Upper lobe of right lung (tissue), 1 donor: ENCODE results near the gene ENTPD5. TPM values are rescaled to one million over a fixed set of nuclear protein-coding genes. Genes with fewer than 3 reads are reported as not detected.

Source experiments
- ATAC-seq: fragments of 200-7000 bp; cut with Tn5 transposase; one replicate; pipeline ENCODE4 v1.9.1; 2020; ENCODE audit warnings: mild to moderate bottlenecking, moderate library complexity
- DNase-seq: peaks from one replicate; pipeline ENCODE4 v3.0.0-alpha.2; 2020
- H3K27ac ChIP-seq: fragments of 200-600 bp; one replicate; pipeline ENCODE4 v1.8.0; 2022
- H3K27me3 ChIP-seq: fragments of 200-600 bp; one replicate; pipeline ENCODE4 v1.8.0; 2022; ENCODE audit warnings: mild to moderate bottlenecking
- H3K36me3 ChIP-seq: fragments of 200-600 bp; one replicate; pipeline ENCODE4 v1.8.0; 2022
- H3K4me1 ChIP-seq: fragments of 200-600 bp; one replicate; pipeline ENCODE4 v1.8.0; 2022
- H3K4me3 ChIP-seq: fragments of 200-600 bp; one replicate; pipeline ENCODE4 v1.8.0; 2022; ENCODE audit warnings: mild to moderate bottlenecking
- H3K9me3 ChIP-seq: fragments of 200-600 bp; one replicate; pipeline ENCODE4 v1.8.0; 2022
- intact Hi-C: fragments of 100-400 bp; cut with DNase I; formaldehyde crosslinking; loops from one replicate; pipeline ENCODE4 v1.11.0; 2022
- total RNA-seq: library from RNA; stranded (reverse); fragmentation: NEBNext Ultra II Directional; extraction: Animal tissue kit (Norgen Biotek cat#: 25700); gene quantifications from one replicate; pipeline ENCODE4 v1.2.1, GENCODE V29; 2021
- TF ChIP-seq, protein P1 (sequence below): fragments of 200-600 bp; IDR thresholded peaks from one replicate; pipeline ENCODE4 v1.8.0; 2022; ENCODE audit warnings: antibody characterized with exemption
- donor health status: DM: no; HTN: yes; CAD: no; lungs with severe emphysema.

Gene ENTPD5
- total RNA-seq, 1 donor from 2014 or later = 13.8 TPM

DNA sequence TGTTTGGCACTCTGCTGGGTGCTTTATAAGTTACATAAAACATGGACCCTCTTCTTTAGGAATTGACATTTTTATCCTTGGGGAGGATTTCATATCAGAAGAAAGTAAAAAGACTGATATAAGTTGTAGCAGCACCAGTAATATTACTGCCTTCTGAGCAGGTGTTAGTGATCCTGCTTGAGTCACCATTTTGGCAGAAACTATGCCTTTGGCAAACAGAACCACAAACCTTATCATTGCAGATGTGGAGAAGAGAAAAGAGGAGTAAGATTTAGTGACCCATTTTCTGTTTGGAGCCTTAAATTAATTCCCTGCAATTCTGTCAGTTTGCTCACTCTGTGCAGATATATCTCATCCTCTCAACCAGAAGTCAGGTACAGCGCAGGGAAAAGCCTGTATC lies 109.4 kb downstream of the ENTPD5 start:
- Histone ChIP-seq H3K36me3 (peaks cover 91% of the 10 kb centered on the region), H3K9me3 (no peaks in the 10 kb centered on the region), H3K4me3 (no peak overlapping the region), H3K4me1 (no peaks in the 10 kb centered on the region), H3K27me3 (no peaks in the 10 kb centered on the region), H3K27ac (no peak overlapping the region)
- intact Hi-C loops = no loop called here
- TF ChIP-seq, protein P1, sequence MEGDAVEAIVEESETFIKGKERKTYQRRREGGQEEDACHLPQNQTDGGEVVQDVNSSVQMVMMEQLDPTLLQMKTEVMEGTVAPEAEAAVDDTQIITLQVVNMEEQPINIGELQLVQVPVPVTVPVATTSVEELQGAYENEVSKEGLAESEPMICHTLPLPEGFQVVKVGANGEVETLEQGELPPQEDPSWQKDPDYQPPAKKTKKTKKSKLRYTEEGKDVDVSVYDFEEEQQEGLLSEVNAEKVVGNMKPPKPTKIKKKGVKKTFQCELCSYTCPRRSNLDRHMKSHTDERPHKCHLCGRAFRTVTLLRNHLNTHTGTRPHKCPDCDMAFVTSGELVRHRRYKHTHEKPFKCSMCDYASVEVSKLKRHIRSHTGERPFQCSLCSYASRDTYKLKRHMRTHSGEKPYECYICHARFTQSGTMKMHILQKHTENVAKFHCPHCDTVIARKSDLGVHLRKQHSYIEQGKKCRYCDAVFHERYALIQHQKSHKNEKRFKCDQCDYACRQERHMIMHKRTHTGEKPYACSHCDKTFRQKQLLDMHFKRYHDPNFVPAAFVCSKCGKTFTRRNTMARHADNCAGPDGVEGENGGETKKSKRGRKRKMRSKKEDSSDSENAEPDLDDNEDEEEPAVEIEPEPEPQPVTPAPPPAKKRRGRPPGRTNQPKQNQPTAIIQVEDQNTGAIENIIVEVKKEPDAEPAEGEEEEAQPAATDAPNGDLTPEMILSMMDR = no peak
- ATAC-seq (no peak), DNase-seq (no peak)

Other genes starting within 250 kb of the ENTPD5 start
- 12.9 TPM for gene PTGR2, start 167.5 kb downstream of the ENTPD5 start, total RNA-seq
- 50.6 TPM for gene ZNF410, start 132.4 kb downstream of the ENTPD5 start, total RNA-seq
- 3.8 TPM for gene FAM161B, start 69.2 kb downstream of the ENTPD5 start, total RNA-seq
- 21.6 TPM for gene COQ6, start 69.0 kb downstream of the ENTPD5 start, total RNA-seq
- 2.8 TPM for gene BBOF1, start 61 bp upstream of the ENTPD5 start, total RNA-seq
- gene ALDH6A1, start 65.2 kb upstream of the ENTPD5 start, total RNA-seq = 49.1 TPM
- 8.7 TPM for gene LIN52, start 65.7 kb upstream of the ENTPD5 start, total RNA-seq
- gene VSX2, start 220.2 kb upstream of the ENTPD5 start, total RNA-seq = not detected